Naive thymus-derived CD4-positive, alpha-beta T cell (primary cell): ENCODE data around the gene HOXC6. TPM values are rescaled to one million over a fixed set of nuclear protein-coding genes. Genes with fewer than 3 reads are reported as not detected.

Source experiments
- ATAC-seq: fragments of 150-1000 bp; cut with Tn5 transposase; 2 replicates; pipeline ENCODE4 v1.10.0; 2021; ENCODE audit warnings: mild to moderate bottlenecking, moderate library complexity
- CTCF ChIA-PET: fragments of 350-600 bp; sonication (Branson Sonifier 250); formaldehyde crosslinking; loops from one replicate; lab custom pipeline; 2021; ENCODE audit warnings: antibody characterized with exemption; lab: Charles Lee
- POLR2A ChIA-PET: fragments of 350-600 bp; sonication (Branson Sonifier 250); formaldehyde crosslinking; loops from one replicate; lab custom pipeline; 2021; ENCODE audit warnings: antibody characterized with exemption, inconsistent platforms; lab: Charles Lee
- DNase-seq, 9 donors: peaks; one replicate each; pipeline versions ENCODE4 v3.0.0 to v3.0.0-alpha.2; 2020 to 2022; ENCODE audit warnings: mixed read lengths in 1 of 9
- H3K27ac ChIP-seq: one replicate; pipeline ENCODE4 v1.7.0; 2013; ENCODE audit warnings: mild to moderate bottlenecking, low read depth, low read length, moderate library complexity
- H3K27me3 ChIP-seq, 2 donors: one replicate each; pipeline ENCODE4 v1.7.0; 2013; ENCODE audit warnings: low read length in 2 of 2, mild to moderate bottlenecking in 2 of 2, moderate library complexity in 2 of 2; ENCODE audit not compliant: control insufficient read depth in 2 of 2, insufficient read depth in 2 of 2
- H3K36me3 ChIP-seq, 3 experiments: 1 replicate in 2 of 3; 2 replicates in 1 of 3; pipeline ENCODE4 v1.7.0; 2013; ENCODE audit warnings: low read length in 3 of 3, mild to moderate bottlenecking in 3 of 3, moderate library complexity in 1 of 3; ENCODE audit not compliant: insufficient read depth in 3 of 3, control insufficient read depth in 2 of 3
- H3K4me1 ChIP-seq, 2 donors: one replicate each; pipeline ENCODE4 v1.7.0; 2013; ENCODE audit warnings: low read length in 2 of 2, mild to moderate bottlenecking in 2 of 2, moderate library complexity in 1 of 2; ENCODE audit not compliant: control insufficient read depth in 2 of 2, insufficient read depth in 2 of 2
- H3K4me3 ChIP-seq: 2 replicates; pipeline ENCODE4 v1.7.0; 2013; ENCODE audit warnings: mild to moderate bottlenecking, low read length
- H3K9me3 ChIP-seq, 3 experiments: 1 replicate in 2 of 3; 2 replicates in 1 of 3; pipeline ENCODE4 v1.7.0; 2013; ENCODE audit warnings: low read length in 3 of 3; ENCODE audit not compliant: control insufficient read depth in 2 of 3
- H3K27ac Mint-ChIP-seq, 9 donors: one replicate each; pipeline ENCODE4 v1.8.0; 2020 to 2022; ENCODE audit warnings: mixed read lengths in 9 of 9, mild to moderate bottlenecking in 8 of 9, moderate library complexity in 5 of 9, inconsistent platforms in 2 of 9
- H3K27me3 Mint-ChIP-seq, 5 donors: one replicate each; pipeline ENCODE4 v1.8.0; 2021 to 2022; ENCODE audit warnings: mixed read lengths in 5 of 5, mild to moderate bottlenecking in 1 of 5
- H3K36me3 Mint-ChIP-seq, 5 donors: one replicate each; pipeline ENCODE4 v1.8.0; 2020 to 2022; ENCODE audit warnings: mixed read lengths in 5 of 5, mild to moderate bottlenecking in 3 of 5, inconsistent platforms in 1 of 5
- H3K4me1 Mint-ChIP-seq, 7 donors: one replicate each; pipeline ENCODE4 v1.8.0; 2020 to 2022; ENCODE audit warnings: mixed read lengths in 7 of 7, mild to moderate bottlenecking in 3 of 7, inconsistent platforms in 1 of 7
- H3K4me3 Mint-ChIP-seq, 10 donors: one replicate each; pipeline ENCODE4 v1.8.0; 2020 to 2022; ENCODE audit warnings: mild to moderate bottlenecking in 10 of 10, mixed read lengths in 10 of 10, moderate library complexity in 6 of 10, inconsistent platforms in 2 of 10
- H3K9me3 Mint-ChIP-seq, 11 donors: one replicate each; pipeline ENCODE4 v1.8.0; 2020 to 2022; ENCODE audit warnings: mixed read lengths in 11 of 11, mild to moderate bottlenecking in 4 of 11, inconsistent platforms in 1 of 11, moderate library complexity in 1 of 11
- intact Hi-C, 2 donors: fragments of 100-400 bp; cut with micrococcal nuclease; formaldehyde crosslinking; loops; one replicate each; pipeline ENCODE4 v1.15.1; 2023
- polyA plus RNA-seq, 2 donors: library from polyadenylated mRNA; unstranded; fragments of 300-500 nt; fragmentation: Illumina TruSeq; gene quantifications; one replicate each; pipeline ENCODE4 v1.2.3, GENCODE V29; 2021
- total RNA-seq, 6 experiments: library from RNA in 5 of 6; stranded (reverse) in 5 of 6; gene quantifications; 1 replicate in 5 of 6; 2 replicates in 1 of 6; pipeline ENCODE4 v1.2.3 and lab custom pipeline; 2021 to 2026

HOXC6 gene
- total and polyA plus RNA-seq, 7 experiments from 2014 or later = not detected

- intact Hi-C loops = loop anchor here (1.0 to 2.0 kb wide), 2 partner anchors 11 to 14 kb away; no protein-coding TSS in a partner anchor
- peak overlapping the region; percentile 58 for H3K4me3 ChIP-seq
- no peaks in the 10 kb centered on the region for H3K36me3 ChIP-seq
- ChIA-PET CTCF (interaction anchor here (0.8 to 1.8 kb wide), 5 partner anchors 11 to 184 kb away, joined by 3 to 8 read pairs (median 3); partner anchors contain the start of gene HOXC5), POLR2A (interaction anchor here (0.7 to 1.4 kb wide), 6 partner anchors 8 to 371 kb away, joined by 3 to 6 read pairs (median 4); no protein-coding TSS in a partner anchor)
- no peaks in the 10 kb centered on the region for H3K9me3 ChIP-seq
- no peaks in the 10 kb centered on the region for H3K36me3 Mint-ChIP-seq
- peaks cover 6 to 33% (median 18%) of the 10 kb centered on the region in 7 donors for H3K4me1 Mint-ChIP-seq
- peaks cover 0 to 4% (median 0%) of the 10 kb centered on the region in 11 donors for H3K9me3 Mint-ChIP-seq
- peaks cover 69 to 92% (median 78%) of the 10 kb centered on the region in 5 donors for H3K27me3 Mint-ChIP-seq
- DNase-seq = no peak
- peak overlapping the region; percentile 69 to 89 (median 84) for H3K4me3 Mint-ChIP-seq
- H3K4me1 ChIP-seq = peaks cover 7 to 15% of the 10 kb centered on the region in 2 donors
- H3K27me3 ChIP-seq = peaks cover 16 to 55% of the 10 kb centered on the region in 2 donors
- peak; percentile 31 for ATAC-seq
- H3K27ac Mint-ChIP-seq = peak overlapping the region in 4 of 9 donors; percentile 19 to 72 (median 29)
- no peak overlapping the region for H3K27ac ChIP-seq
Measured at GRCh38 chr12:54017027-54017788, 11.0 kb upstream of the HOXC6 start.

- peak overlapping the region; percentile 58 for H3K4me3 ChIP-seq
- H3K4me1 ChIP-seq = peaks cover 7 to 15% of the 10 kb centered on the region in 2 donors
- Mint-ChIP-seq H3K36me3 (no peaks in the 10 kb centered on the region), H3K4me3 (peak overlapping the region; percentile 69 to 89 (median 84)), H3K27me3 (peaks cover 68 to 92% (median 78%) of the 10 kb centered on the region in 5 donors), H3K9me3 (peaks cover 0 to 4% (median 0%) of the 10 kb centered on the region in 11 donors), H3K27ac (peak overlapping the region in 2 of 9 donors; percentile 10 to 42), H3K4me1 (peaks cover 6 to 33% (median 18%) of the 10 kb centered on the region in 7 donors)
- peaks cover 16 to 58% of the 10 kb centered on the region in 2 donors for H3K27me3 ChIP-seq
- H3K9me3 ChIP-seq = no peaks in the 10 kb centered on the region
- no peaks in the 10 kb centered on the region for H3K36me3 ChIP-seq
- H3K27ac ChIP-seq = no peak overlapping the region
- POLR2A ChIA-PET = interaction anchor here (1.0 kb wide), 1 partner anchor 183 kb away, joined by 4 read pairs; no protein-coding TSS in a partner anchor
- intact Hi-C loops = loop anchor here (1.0 to 2.0 kb wide), 3 partner anchors 12 to 15 kb away; no protein-coding TSS in a partner anchor
- CTCF ChIA-PET = interaction anchor here (0.9 to 1.8 kb wide), 4 partner anchors 11 to 183 kb away, joined by 3 to 8 read pairs (median 4); partner anchors contain the start of gene HOXC5
- DNase-seq = peak; percentile 50 to 73 (median 67)
- ATAC-seq = peak; percentile 86
Measured at GRCh38 chr12:54017878-54018467, 10.3 kb upstream of the HOXC6 start.

- peaks cover 0 to 4% (median 0%) of the 10 kb centered on the region in 11 donors for H3K9me3 Mint-ChIP-seq
- peaks cover 6 to 33% (median 18%) of the 10 kb centered on the region in 7 donors for H3K4me1 Mint-ChIP-seq
- peaks cover 68 to 92% (median 78%) of the 10 kb centered on the region in 5 donors for H3K27me3 Mint-ChIP-seq
- Histone ChIP-seq H3K4me1 (peaks cover 7 to 15% of the 10 kb centered on the region in 2 donors), H3K4me3 (peak overlapping the region; percentile 58), H3K27ac (no peak overlapping the region), H3K9me3 (no peaks in the 10 kb centered on the region), H3K36me3 (no peaks in the 10 kb centered on the region), H3K27me3 (peaks cover 16 to 58% of the 10 kb centered on the region in 2 donors)
- POLR2A ChIA-PET = no interaction called here
- no peak for DNase-seq
- peak overlapping the region in 1 of 9 donors; percentile 16 for H3K27ac Mint-ChIP-seq
- H3K36me3 Mint-ChIP-seq = no peaks in the 10 kb centered on the region
- CTCF ChIA-PET = no interaction called here
- intact Hi-C loops = loop anchor here in 1 of 2 donors (1.0 kb wide), 1 partner anchor 14 kb away; no protein-coding TSS in a partner anchor
- H3K4me3 Mint-ChIP-seq = peak overlapping the region in 9 of 10 donors; percentile 42 to 89 (median 84)
- no peak for ATAC-seq
Measured at GRCh38 chr12:54018468-54018984, 9.7 kb upstream of the HOXC6 start.

GRCh38 chr12:54019091-54019811, 9.0 kb upstream of the HOXC6 start:
- ChIA-PET CTCF (no interaction called here), POLR2A (no interaction called here)
- peak overlapping the region in 5 of 10 donors; percentile 7 to 66 (median 29) for H3K4me3 Mint-ChIP-seq

GRCh38 chr12:54019924-54020590, 8.2 kb upstream of the HOXC6 start:
- POLR2A ChIA-PET = no interaction called here

More at GRCh38 chr12:54019091-54019811, 9.0 kb upstream of the HOXC6 start:
- intact Hi-C loops = no loop called here
- Mint-ChIP-seq H3K27me3 (peaks cover 71 to 91% (median 78%) of the 10 kb centered on the region in 5 donors), H3K9me3 (peaks cover 0 to 3% (median 0%) of the 10 kb centered on the region in 11 donors), H3K27ac (no peak overlapping the region), H3K4me1 (peaks cover 6 to 33% (median 18%) of the 10 kb centered on the region in 7 donors), H3K36me3 (no peaks in the 10 kb centered on the region)
- H3K27ac ChIP-seq = no peak overlapping the region
- no peak overlapping the region for H3K4me3 ChIP-seq
- peaks cover 16 to 51% of the 10 kb centered on the region in 2 donors for H3K27me3 ChIP-seq
- DNase-seq (no peak), ATAC-seq (no peak)
- H3K4me1 ChIP-seq = peaks cover 7 to 15% of the 10 kb centered on the region in 2 donors
- no peaks in the 10 kb centered on the region for H3K36me3 ChIP-seq
- H3K9me3 ChIP-seq = no peaks in the 10 kb centered on the region

More at GRCh38 chr12:54019924-54020590, 8.2 kb upstream of the HOXC6 start:
- H3K9me3 Mint-ChIP-seq = peaks cover 0 to 3% (median 0%) of the 10 kb centered on the region in 11 donors
- Histone ChIP-seq H3K36me3 (no peaks in the 10 kb centered on the region), H3K4me1 (peaks cover under 1 to 15% of the 10 kb centered on the region in 2 donors), H3K27ac (no peak overlapping the region), H3K9me3 (no peaks in the 10 kb centered on the region), H3K4me3 (no peak overlapping the region), H3K27me3 (peaks cover 11 to 42% of the 10 kb centered on the region in 2 donors)
- peaks cover 68 to 91% (median 75%) of the 10 kb centered on the region in 5 donors for H3K27me3 Mint-ChIP-seq
- ATAC-seq = no peak
- H3K4me1 Mint-ChIP-seq = peaks cover 0 to 26% (median 13%) of the 10 kb centered on the region in 7 donors
- intact Hi-C loops = no loop called here
- H3K36me3 Mint-ChIP-seq = no peaks in the 10 kb centered on the region
- DNase-seq = no peak
- CTCF ChIA-PET = interaction anchor here (0.7 kb wide), 1 partner anchor 188 kb away, joined by 3 read pairs; no protein-coding TSS in a partner anchor
- H3K4me3 Mint-ChIP-seq = peak overlapping the region in 4 of 10 donors; percentile 7 to 69 (median 46)
- H3K27ac Mint-ChIP-seq = no peak overlapping the region
